GM19240 (cell line): ENCODE measurements around the gene CARF.
"Not testable (repeated sequence)": the region's sequence is repeated elsewhere in the genome, so short reads cannot be mapped to it uniquely, and the experiment has no call there.

Source experiments
- DNase-seq: peaks from one replicate; pipeline ENCODE4 v3.0.0; 2011; ENCODE audit warnings: low spot score; ENCODE audit not compliant: insufficient read length

The CARF gene

DNA sequence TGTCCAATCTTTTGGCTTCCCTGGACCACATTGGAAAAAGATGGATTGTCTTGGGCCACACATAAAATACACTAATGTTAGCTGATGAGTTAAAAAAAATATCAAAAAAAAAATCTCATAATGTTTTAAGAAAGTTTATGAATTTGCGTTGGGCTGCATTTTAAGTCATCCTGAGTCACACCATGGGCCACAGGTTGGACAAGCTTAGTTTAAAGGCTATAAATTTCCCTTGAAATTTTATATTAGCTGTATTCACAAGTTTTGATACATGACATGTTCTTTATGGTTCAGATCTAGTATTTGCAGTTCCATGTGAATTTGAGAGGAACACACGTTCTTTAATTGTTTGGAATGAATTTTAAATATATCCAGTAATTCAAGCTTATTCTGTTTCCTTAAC lies 21.9 kb downstream of the CARF start:
- no peak for DNase-seq

DNA sequence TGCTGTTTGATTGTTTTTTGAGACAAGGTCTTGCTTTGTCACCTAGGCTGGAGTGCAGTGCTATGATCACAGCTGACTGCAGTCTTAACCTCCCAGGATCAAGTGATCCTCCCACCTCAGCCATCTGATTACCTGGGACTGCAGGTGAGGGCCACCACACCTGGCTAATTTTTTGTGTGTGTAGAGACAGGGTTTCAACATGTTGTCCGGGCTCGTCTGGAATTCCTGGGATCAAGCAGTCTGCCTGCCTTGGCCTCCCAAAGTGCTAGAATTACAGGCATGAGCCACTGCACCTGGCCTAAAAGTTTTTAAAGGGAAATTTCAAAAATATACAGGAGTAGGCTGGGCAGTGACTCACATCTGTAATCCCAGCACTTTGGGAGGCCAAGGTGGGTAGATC lies 22.4 kb downstream of the CARF start:
- no peak for DNase-seq

DNA sequence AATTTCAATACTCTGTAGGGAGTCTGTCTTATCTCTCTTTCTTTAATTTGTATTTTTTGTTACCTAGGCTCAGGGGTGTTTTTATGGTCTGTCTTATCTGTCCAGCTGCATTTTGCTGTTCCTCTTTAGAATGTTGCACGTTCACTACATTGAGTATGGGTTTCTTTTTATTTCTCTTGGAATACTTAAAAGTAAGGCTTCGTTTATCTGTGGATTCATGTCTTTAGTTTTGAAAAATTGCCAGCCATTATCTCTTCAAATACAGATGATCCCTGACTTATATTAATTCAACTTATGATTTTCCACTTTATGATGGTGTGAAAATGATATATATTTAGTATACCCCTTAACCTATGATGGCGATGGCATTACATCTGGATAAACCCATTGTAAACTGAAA lies 26.9 kb downstream of the CARF start:
- no peak for DNase-seq

DNA sequence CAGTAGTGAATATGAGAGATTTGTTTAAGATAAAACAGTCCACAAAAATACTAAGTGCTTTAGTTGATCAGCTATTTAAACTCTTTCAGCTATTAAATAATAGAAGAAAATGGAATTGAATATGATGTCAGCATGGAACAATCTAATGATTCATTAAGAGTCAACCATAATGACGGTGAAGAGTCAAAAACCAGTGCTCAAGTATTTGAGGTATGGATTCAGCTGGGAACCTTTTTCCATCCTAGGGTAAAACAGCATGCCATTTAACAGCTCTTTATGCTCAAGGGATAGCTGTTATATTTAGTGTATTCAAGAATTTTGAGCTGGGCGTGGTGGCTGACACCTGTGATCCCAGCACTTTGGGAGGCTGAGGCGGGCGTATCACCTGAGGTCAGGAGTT lies 29.7 kb downstream of the CARF start:
- DNase-seq = no peak

GRCh38 chr2:202944408-202944807 lies 32.3 kb downstream of the CARF start:
- no peak for DNase-seq

GRCh38 chr2:202944816-202945215 lies 32.7 kb downstream of the CARF start:
- no peak for DNase-seq

GRCh38 chr2:202945497-202945896 lies 33.4 kb downstream of the CARF start:
- no peak for DNase-seq

DNA sequence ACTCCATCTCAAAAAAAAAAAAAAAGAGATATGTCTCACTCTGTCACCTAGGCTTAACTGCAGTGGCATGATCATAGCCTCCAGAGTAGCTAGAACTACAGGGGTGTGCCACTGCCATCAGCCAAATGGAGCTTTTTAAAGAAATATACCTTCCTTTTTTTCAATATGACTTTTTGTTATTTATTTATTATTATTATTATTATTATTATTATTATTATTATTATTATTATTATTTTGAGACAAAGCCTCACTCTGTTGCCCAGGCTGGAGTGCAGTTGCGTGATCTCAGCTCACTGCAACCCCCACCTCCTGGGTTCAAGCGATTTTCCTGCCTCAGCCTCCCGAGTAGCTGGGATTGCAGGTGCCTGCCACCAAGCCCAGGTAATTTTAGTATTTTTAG lies 37.3 kb downstream of the CARF start:
- DNase-seq = not testable (repeated sequence)

DNA sequence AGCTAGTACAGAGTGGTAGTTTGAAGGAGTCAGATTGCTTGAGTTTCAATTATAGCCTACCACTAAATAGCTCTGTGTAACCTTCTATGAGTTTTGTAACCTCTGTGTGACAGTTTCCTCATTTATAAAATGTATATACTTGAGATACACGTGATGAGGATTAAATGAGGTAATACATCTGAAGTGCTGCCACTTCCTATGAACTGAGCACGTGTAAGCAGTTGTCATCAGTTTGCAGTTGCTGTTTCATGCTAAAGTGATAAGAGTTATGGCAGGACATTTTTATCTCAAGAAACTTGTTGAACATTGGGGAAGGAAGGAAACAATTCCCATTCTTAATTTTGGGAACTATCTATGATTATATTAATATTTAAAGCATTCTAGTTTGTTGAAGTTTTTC lies 38.5 kb downstream of the CARF start:
- DNase-seq = no peak

DNA sequence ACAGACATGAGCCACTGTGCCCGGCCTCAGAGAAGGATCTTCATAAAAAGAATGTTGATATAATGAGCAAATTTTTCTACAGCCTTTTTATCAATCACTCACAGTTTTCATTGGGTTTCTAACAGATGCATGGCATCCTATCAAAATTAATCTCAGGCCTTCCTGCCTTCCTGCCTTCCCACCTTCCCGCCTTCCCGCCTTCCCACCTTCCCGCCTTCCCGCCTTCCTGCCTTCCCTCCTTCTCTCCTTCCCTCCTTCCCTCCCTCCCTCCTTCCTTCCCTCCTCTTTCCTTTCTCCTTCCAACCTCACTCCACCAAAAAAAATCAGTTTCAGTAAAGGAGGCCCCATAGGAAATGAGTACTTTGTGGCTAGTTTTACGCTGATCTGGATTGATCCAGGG lies 48.4 kb downstream of the CARF start:
- no peak for DNase-seq

DNA sequence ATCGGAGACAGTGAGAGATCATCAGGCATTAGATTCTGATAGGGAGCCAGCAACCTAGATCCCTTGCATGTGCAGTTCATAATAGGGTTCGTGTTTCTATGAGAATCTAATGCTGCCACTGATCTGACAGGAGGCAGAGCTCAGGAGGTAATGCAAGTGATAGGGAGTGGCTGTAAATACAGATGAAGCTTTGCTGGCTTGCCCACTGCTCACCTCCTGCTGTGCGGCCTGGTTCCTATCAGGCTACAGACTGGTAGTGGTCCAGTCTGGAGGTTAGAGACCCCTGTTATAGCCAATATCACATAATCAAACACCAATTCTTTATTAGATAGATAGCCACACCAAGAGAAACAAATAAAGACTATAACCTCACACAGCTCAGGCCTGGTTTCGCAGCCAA lies 51.6 kb downstream of the CARF start:
- DNase-seq = no peak

- DNase-seq = peak; percentile 28
Observed at GRCh38 chr2:202965810-202966460, 53.9 kb downstream of the CARF start.

- DNase-seq = not testable (repeated sequence)
Observed at GRCh38 chr2:202969404-202969803, 57.3 kb downstream of the CARF start.

DNA sequence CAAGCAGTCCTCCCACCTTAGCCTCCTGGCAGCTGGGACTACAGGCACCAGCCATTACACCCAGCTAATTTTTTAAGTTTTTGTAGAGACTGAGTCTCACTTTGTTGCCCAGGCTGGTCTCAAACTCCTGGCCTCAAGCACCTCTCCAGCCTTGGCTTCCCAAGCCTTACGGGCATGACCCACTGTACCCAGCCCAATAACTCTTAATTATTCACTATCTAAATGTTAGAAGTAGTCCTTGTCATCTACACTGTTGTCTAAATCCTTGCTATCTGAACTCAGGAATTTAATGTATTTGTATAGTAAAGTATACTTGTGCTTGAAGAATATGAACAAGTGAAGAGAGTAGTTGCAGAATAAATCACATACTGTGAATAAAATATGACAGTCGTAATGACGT lies 64.7 kb downstream of the CARF start:
- DNase-seq = no peak

GRCh38 chr2:202982779-202983491 lies 70.9 kb downstream of the CARF start:
- DNase-seq = no peak

DNA sequence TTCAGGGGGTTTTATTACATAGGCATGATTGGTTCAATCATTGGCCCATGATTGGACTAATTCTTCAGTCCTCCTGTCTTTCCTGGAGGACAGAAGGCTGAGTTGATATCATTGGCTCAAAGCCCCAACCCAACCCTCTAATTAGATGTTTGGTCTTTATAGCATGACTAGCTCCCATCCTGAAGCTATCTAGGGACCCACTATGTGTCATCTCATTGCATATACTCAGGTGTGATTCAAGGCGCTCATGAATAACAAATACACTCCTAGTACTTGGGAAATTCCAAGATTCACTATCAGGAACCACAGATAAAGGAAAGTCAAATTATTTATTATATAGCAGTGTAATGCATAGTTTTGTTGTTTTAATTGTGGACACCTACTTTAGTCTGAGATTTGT lies 77.7 kb downstream of the CARF start:
- DNase-seq = no peak

- no peak for DNase-seq
Observed at GRCh38 chr2:202990501-202990900, 78.4 kb downstream of the CARF start.

GRCh38 chr2:202997113-202997512 lies 85.0 kb downstream of the CARF start:
- not testable (repeated sequence) for DNase-seq

DNA sequence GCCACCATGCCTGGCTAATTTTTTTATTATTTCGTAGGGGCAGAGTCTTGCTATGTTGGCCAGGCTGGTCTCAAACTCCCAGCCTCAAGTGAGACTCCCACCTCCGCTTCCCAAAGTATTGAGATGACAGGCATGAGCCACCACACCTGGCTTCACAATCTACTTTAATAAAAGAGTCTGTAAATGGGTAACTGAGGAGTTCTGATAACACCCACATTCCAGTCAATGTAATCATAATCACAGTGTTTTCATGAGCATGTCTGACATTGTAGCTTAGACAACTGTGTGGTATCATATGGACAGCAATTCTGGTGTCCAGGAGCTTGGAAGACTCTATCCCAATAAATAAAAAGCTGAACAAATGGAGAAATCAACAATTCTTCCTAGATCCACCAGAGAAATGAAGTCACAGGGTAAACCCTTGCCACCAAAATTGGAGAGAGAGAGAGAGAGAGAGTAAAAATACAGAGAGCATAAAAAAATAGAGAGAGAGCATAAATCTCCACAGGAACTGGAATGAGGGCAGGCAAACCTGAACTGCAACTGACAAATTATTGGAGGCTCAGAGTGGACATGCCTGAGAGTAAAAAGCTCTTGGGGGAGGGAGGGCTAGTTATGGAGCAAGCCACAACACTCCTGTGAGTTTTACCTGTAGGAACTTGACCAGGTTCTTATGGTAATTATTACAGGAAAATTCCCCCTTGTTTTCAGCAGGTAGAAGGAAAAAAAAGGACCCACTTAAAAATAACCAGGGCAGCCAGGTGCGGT lies 90.2 kb downstream of the CARF start:
- no peak for DNase-seq

DNA sequence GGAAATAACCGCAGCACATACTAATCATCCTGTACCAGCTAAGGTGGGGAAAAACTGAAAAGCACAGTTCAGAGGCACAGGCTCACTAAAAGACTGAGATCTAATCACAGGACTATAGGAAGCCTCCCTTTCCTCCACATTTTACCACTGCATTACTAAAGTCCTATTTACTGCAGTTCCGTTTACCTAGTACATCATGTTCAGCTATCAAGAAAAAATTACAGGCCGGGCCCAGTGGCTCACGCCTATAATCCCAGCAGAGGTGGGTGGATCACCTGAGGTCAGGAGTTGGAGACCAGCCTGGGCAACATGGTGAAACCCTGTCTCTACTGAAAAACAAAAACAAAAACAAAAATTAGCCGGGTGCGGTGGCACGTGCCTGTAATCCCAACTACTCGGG lies 91.6 kb downstream of the CARF start:
- DNase-seq = no peak

- peak; percentile 81 for DNase-seq
Observed at GRCh38 chr2:203014456-203015199, 102.6 kb downstream of the CARF start, which contains the start of gene NBEAL1. NBEAL1 (plus strand) TSS chr2:203014875; CDS start chr2:203016385, 1,510 bp downstream.

GRCh38 chr2:203016716-203017115 lies 104.6 kb downstream of the CARF start:
- DNase-seq = no peak
